GM12873 (cell line): ENCODE measurements around the gene CDK18.

Source experiments
- CTCF ChIP-seq: IDR thresholded peaks from 2 replicates; pipeline ENCODE4 v1.5.1; 2012; ENCODE audit warnings: low read depth, mild to moderate bottlenecking, moderate library complexity, low read length, control low read depth; ENCODE audit not compliant: insufficient read depth; ENCODE audit errors: missing control alignments

Gene CDK18

GRCh38 chr1:205493241-205494085, 11.0 kb upstream of the CDK18 start:
- TF ChIP-seq CTCF: no peak

- TF ChIP-seq CTCF: no peak
These were observed 10.4 kb upstream of the CDK18 start for GRCh38 chr1:205494115-205494514.

GRCh38 chr1:205495237-205495823, 9.1 kb upstream of the CDK18 start:
- no peak for TF ChIP-seq CTCF

- TF ChIP-seq CTCF: no peak
These were observed 7.8 kb upstream of the CDK18 start for GRCh38 chr1:205496661-205497060.

- TF ChIP-seq CTCF: no peak
These were observed 7.1 kb upstream of the CDK18 start for GRCh38 chr1:205497351-205497750.

GRCh38 chr1:205499789-205500188, 4.7 kb upstream of the CDK18 start:
- no peak for TF ChIP-seq CTCF
